Upper lobe of left lung (tissue), 4 donors: ENCODE measurements around the gene AAMP.

Experiments used
- POLR2A ChIP-seq, 4 donors: fragments of 450-650 bp; IDR thresholded peaks; one replicate each; pipeline ENCODE4 v1.5.1; 2016 to 2017; ENCODE audit warnings: antibody characterized with exemption in 4 of 4, mild to moderate bottlenecking in 2 of 4
- TF ChIP-seq, protein P1 (sequence below), 6 experiments: fragments of 450-650 bp in 4 of 6; fragments of 200-600 bp in 2 of 6; sonication (generic) in 2 of 6; IDR thresholded peaks; one replicate each; pipeline ENCODE4 v1.5.1; 2016 to 2019; ENCODE audit warnings: antibody characterized with exemption in 6 of 6

DNA sequence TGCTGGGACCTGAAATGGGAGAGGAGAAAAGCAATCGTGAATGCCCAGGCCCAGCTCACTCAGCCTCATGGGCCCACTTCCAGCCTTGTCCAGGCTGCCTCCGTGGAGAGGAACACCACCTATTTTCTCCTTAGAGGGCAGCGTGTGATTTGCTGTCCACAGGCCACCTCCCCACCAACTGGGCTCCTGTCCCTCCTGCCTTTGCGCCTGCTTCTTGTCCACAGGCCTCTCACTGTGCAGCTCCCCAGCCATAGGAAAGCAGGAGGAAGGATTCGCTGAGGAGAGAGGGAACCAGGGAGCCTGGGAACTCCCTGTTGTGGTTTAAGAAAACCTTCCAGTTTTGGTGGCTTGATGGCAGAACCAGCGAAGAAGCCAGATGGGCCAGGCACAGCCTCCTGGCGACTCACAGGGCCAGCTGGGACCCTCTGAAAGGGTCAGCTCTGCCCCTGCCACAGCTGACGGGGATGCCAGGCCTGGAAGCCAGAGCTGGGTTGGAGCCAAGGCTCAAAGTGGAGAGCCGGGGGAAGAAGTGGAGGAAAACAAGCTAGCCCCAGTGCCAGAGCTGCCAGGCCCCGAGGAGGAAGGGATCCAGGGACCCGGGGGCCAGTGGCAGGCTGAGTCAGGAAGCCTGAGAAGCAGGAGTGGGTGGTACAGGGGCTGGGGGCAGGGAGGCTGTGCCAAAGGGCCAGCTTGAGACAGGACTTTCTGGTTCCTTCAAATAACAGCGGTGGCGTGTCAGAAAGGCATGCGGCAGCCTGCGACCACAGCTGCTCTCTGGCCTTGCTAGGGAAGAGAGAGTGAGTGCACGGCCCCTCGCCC, 12.4 kb upstream of the AAMP start:
- TF ChIP-seq, protein P1, sequence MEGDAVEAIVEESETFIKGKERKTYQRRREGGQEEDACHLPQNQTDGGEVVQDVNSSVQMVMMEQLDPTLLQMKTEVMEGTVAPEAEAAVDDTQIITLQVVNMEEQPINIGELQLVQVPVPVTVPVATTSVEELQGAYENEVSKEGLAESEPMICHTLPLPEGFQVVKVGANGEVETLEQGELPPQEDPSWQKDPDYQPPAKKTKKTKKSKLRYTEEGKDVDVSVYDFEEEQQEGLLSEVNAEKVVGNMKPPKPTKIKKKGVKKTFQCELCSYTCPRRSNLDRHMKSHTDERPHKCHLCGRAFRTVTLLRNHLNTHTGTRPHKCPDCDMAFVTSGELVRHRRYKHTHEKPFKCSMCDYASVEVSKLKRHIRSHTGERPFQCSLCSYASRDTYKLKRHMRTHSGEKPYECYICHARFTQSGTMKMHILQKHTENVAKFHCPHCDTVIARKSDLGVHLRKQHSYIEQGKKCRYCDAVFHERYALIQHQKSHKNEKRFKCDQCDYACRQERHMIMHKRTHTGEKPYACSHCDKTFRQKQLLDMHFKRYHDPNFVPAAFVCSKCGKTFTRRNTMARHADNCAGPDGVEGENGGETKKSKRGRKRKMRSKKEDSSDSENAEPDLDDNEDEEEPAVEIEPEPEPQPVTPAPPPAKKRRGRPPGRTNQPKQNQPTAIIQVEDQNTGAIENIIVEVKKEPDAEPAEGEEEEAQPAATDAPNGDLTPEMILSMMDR (IDR thresholded peaks at IDR 0.05): no peak
- TF ChIP-seq POLR2A (IDR thresholded peaks at IDR 0.05): no peak
